Kidney (tissue), 14 donors: ENCODE data around the gene FBXW9. TPM values are rescaled to one million over a fixed set of nuclear protein-coding genes. Genes with fewer than 3 reads are reported as not detected.
A peak's percentile ranks its signal among the peaks of the same experiment; 100 is the strongest.

Experiments
- DNase-seq, 5 donors: peaks; one replicate each; pipeline ENCODE4 v3.0.0-alpha.2; 2013 to 2020
- FAIRE-seq: peaks from 2 replicates; lab custom pipeline; 2012; peaks lifted over from hg19 to GRCh38; lab: Jason Lieb, UNC
- H3K27ac ChIP-seq, 2 donors: one replicate each; pipeline ENCODE4 v1.7.0; 2013; ENCODE audit warnings: low read depth in 2 of 2, low read length in 2 of 2, inconsistent platforms in 1 of 2
- H3K27me3 ChIP-seq: one replicate; pipeline ENCODE4 v1.7.1; 2013; ENCODE audit warnings: low read length, inconsistent platforms; ENCODE audit not compliant: control insufficient read depth, insufficient read depth
- H3K36me3 ChIP-seq, 3 donors: one replicate each; pipeline versions ENCODE4 v1.7.0 to v1.7.1; 2013; ENCODE audit warnings: low read length in 3 of 3, control low read depth in 1 of 3, inconsistent platforms in 1 of 3; ENCODE audit not compliant: insufficient read depth in 3 of 3, control insufficient read depth in 2 of 3
- H3K4me1 ChIP-seq, 3 donors: one replicate each; pipeline versions ENCODE4 v1.7.0 to v1.7.1; 2013; ENCODE audit warnings: low read length in 3 of 3, inconsistent platforms in 1 of 3, low read depth in 1 of 3; ENCODE audit not compliant: control insufficient read depth in 2 of 3, insufficient read depth in 2 of 3
- H3K4me3 ChIP-seq, 3 donors: one replicate each; pipeline versions ENCODE4 v1.7.0 to v1.8.1; 2013; ENCODE audit warnings: low read length in 3 of 3, control low read depth in 1 of 3, inconsistent platforms in 1 of 3
- H3K9ac ChIP-seq, 3 donors: one replicate each; pipeline versions ENCODE4 v1.7.0 to v1.7.1; 2013; ENCODE audit warnings: low read length in 3 of 3, control low read depth in 1 of 3, inconsistent platforms in 1 of 3
- H3K9me3 ChIP-seq, 3 donors: one replicate each; pipeline versions ENCODE4 v1.7.0 to v1.7.1; 2013; ENCODE audit warnings: low read length in 3 of 3, control low read depth in 1 of 3, inconsistent platforms in 1 of 3; ENCODE audit not compliant: control insufficient read depth in 2 of 3, insufficient read depth in 1 of 3
- CTCF ChIP-seq: IDR thresholded peaks from 3 replicates; pipeline ENCODE4 v1.5.1; 2012; ENCODE audit warnings: mild to moderate bottlenecking, moderate library complexity, borderline replicate concordance; ENCODE audit not compliant: insufficient read depth; ENCODE audit errors: extremely low read depth
- intact Hi-C: fragments of 100-400 bp; cut with DNase I; formaldehyde crosslinking; loops from one replicate; pipeline ENCODE4 v1.11.1; 2022
- polyA plus RNA-seq: library from polyadenylated mRNA; stranded (reverse); fragments of 350-450 nt; fragmentation: Illumina TruSeq; extraction: RNeasy Lipid Tissue Mini Kit (QIAGEN cat#74804); gene quantifications from one replicate; pipeline ENCODE4 v1.2.3, GENCODE V29; 2014; ENCODE audit warnings: low read depth, low replicate concordance; ENCODE audit not compliant: insufficient read depth
- total RNA-seq: library from RNA; stranded (reverse); fragmentation: NEBNext Ultra II Directional; extraction: Animal tissue kit (Norgen Biotek cat#: 25700); gene quantifications from one replicate; pipeline ENCODE4 v1.2.1, GENCODE V29; 2021
- donor health status: control.
- donor health status: control.
- donor health status: control.
- donor health status: control.
- donor health status: control.
- donor health status: DM: yes; HTN: yes; CAD: no.
- donor health status: Normal renal cell carcinoma (clear cell type).

FBXW9 gene
- total and polyA plus RNA-seq, 2 donors from 2014 or later, result 11.4 to 14.9 TPM

GRCh38 chr19:12705169-12705568, 8.7 kb upstream of the FBXW9 start:
- Histone ChIP-seq H3K4me3 (no peak overlapping the region), H3K9ac (no peak overlapping the region), H3K27ac (no peak overlapping the region), H3K4me1 (no peaks in the 10 kb centered on the region), H3K36me3 (peaks cover 4 to 58% (median 25%) of the 10 kb centered on the region in 3 donors), H3K27me3 (no peaks in the 10 kb centered on the region), H3K9me3 (no peaks in the 10 kb centered on the region)
- no peak for TF ChIP-seq CTCF
- DNase-seq (no peak), FAIRE-seq (no peak)
- intact Hi-C loops, result no loop called here

- H3K4me1 ChIP-seq, result no peaks in the 10 kb centered on the region
- H3K9ac ChIP-seq, result no peak overlapping the region
- H3K36me3 ChIP-seq, result peaks cover 2 to 48% (median 23%) of the 10 kb centered on the region in 3 donors
- no peak overlapping the region for H3K4me3 ChIP-seq
- DNase-seq (peak in 3 of 5 donors; percentile 41 to 67 (median 55)), FAIRE-seq (no peak)
- H3K27me3 ChIP-seq, result no peaks in the 10 kb centered on the region
- H3K27ac ChIP-seq, result no peak overlapping the region
- no peak for TF ChIP-seq CTCF
- no peaks in the 10 kb centered on the region for H3K9me3 ChIP-seq
- intact Hi-C loops, result no loop called here
Observed at GRCh38 chr19:12703046-12703445, 6.6 kb upstream of the FBXW9 start.

GRCh38 chr19:12701596-12702282, 5.3 kb upstream of the FBXW9 start:
- no peak overlapping the region for H3K4me3 ChIP-seq
- H3K27ac ChIP-seq, result no peak overlapping the region
- H3K27me3 ChIP-seq, result no peaks in the 10 kb centered on the region
- peaks cover 0 to 2% (median 0%) of the 10 kb centered on the region in 3 donors for H3K4me1 ChIP-seq
- TF ChIP-seq CTCF, result no peak
- no peak for FAIRE-seq
- no peaks in the 10 kb centered on the region for H3K9me3 ChIP-seq
- no peak overlapping the region for H3K9ac ChIP-seq
- DNase-seq, result no peak
- intact Hi-C loops, result no loop called here
- peaks cover 2 to 48% (median 23%) of the 10 kb centered on the region in 3 donors for H3K36me3 ChIP-seq
